ENCODE measurements around the gene DEPDC7. TPM values are rescaled to one million over a fixed set of nuclear protein-coding genes. Genes with fewer than 3 reads are reported as not detected.
"Not testable (repeated sequence)": the region's sequence is repeated elsewhere in the genome, so short reads cannot be mapped to it uniquely, and the experiment has no call there.

Gene DEPDC7
- polyA plus RNA-seq, 2 of the 4 experiments (the other 2 are of a cell fraction) = 15.3 to 16.6 TPM

DNA sequence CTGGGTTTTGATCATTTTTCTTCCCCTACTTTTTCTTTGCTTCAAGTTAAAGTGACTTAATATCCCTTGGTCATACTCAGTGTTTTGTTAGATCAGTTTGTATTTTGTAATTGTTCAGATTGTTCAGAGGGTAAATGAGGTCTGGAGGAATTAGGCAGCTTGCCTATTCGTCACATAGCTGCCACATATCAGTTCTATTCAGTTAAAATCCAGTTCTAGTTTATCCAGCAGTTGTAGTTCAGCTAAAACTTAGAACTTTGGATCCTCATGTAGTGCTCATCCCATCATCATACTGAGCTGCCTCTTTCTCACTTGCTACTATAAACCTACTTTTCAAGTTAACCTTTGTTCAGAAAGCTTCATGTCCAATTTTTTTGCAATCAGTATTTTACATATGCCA is 47.1 kb upstream of the DEPDC7 start:
- WGBS (ENCODE audit: missing lambda C conversion rate) = 96% methylated on average over 1 of the region's 1 CpG
- Histone ChIP-seq H3K4me2 (no peak overlapping the region), H3K4me3 (no peak overlapping the region), H3K4me1 (no peaks in the 10 kb centered on the region), H3K27ac (no peak overlapping the region), H3K9me3 (no peaks in the 10 kb centered on the region)
- POLR2A ChIA-PET = no interaction called here
- no peak for FAIRE-seq
- no peak for ATAC-seq
- TF ChIP-seq ZC3H11A (IDR thresholded peaks at IDR 0.05) (no peak), CBX8 (IDR thresholded peaks at IDR 0.05) (no peak), JUNB (IDR thresholded peaks at IDR 0.05) (no peak)
- TF ChIP-seq, protein P1, sequence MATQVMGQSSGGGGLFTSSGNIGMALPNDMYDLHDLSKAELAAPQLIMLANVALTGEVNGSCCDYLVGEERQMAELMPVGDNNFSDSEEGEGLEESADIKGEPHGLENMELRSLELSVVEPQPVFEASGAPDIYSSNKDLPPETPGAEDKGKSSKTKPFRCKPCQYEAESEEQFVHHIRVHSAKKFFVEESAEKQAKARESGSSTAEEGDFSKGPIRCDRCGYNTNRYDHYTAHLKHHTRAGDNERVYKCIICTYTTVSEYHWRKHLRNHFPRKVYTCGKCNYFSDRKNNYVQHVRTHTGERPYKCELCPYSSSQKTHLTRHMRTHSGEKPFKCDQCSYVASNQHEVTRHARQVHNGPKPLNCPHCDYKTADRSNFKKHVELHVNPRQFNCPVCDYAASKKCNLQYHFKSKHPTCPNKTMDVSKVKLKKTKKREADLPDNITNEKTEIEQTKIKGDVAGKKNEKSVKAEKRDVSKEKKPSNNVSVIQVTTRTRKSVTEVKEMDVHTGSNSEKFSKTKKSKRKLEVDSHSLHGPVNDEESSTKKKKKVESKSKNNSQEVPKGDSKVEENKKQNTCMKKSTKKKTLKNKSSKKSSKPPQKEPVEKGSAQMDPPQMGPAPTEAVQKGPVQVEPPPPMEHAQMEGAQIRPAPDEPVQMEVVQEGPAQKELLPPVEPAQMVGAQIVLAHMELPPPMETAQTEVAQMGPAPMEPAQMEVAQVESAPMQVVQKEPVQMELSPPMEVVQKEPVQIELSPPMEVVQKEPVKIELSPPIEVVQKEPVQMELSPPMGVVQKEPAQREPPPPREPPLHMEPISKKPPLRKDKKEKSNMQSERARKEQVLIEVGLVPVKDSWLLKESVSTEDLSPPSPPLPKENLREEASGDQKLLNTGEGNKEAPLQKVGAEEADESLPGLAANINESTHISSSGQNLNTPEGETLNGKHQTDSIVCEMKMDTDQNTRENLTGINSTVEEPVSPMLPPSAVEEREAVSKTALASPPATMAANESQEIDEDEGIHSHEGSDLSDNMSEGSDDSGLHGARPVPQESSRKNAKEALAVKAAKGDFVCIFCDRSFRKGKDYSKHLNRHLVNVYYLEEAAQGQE (IDR thresholded peaks at IDR 0.05) = no peak
- TF ChIP-seq, protein P2, sequence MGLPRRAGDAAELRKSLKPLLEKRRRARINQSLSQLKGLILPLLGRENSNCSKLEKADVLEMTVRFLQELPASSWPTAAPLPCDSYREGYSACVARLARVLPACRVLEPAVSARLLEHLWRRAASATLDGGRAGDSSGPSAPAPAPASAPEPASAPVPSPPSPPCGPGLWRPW (IDR thresholded peaks at IDR 0.05) = no peak
- CTCF ChIA-PET = interaction anchor here (1.1 to 9.9 kb wide), 4 partner anchors 13 to 97 kb away, joined by 3 to 79 read pairs (median 5); no protein-coding TSS in a partner anchor
- no peak for DNase-seq (ENCODE audit: low read depth in 1 of 2, low spot score in 1 of 2)

GRCh38 chr11:32972233-32972632 is 43.4 kb upstream of the DEPDC7 start:
- WGBS (ENCODE audit: missing lambda C conversion rate) = 92% methylated on average over 3 of the region's 3 CpGs

DNA sequence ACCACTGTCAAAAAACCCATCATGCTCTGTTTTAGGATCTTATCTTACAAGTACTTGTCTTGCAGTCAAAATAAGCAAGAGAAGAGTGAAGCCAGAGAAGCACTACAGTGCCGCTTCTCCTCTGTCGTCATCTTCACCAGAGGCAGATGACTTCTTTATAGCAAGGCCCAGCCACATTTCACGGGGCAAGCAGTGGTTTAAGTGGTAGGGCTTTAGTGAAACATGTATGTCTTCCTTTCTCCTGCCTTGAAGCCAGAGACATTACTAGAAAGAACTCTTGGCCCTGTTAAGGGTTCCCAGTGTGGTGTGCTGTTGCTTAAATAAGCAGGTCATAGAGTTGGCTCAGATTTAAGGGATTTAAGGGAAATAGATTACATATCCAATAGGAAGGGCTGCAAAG is 42.9 kb upstream of the DEPDC7 start:
- 93% methylated on average over 3 of the region's 3 CpGs for WGBS (ENCODE audit: missing lambda C conversion rate)
- DNase-seq (ENCODE audit: low read depth in 1 of 2, low spot score in 1 of 2) (no peak), ATAC-seq (no peak), FAIRE-seq (no peak)
- Histone ChIP-seq H3K9me3 (no peaks in the 10 kb centered on the region), H3K4me3 (no peak overlapping the region), H3K27ac (no peak overlapping the region), H3K4me1 (peaks cover 7% of the 10 kb centered on the region; the same call in 2 of the 3 replicates), H3K4me2 (no peak overlapping the region)
- POLR2A ChIA-PET = no interaction called here
- CTCF ChIA-PET = no interaction called here
- TF ChIP-seq RFX5 (IDR thresholded peaks at IDR 0.05) (no peak), HOXB13 (CRISPR knock-in tag; IDR thresholded peaks at IDR 0.05; ENCODE audit: low read depth) (no peak), EP300 (IDR thresholded peaks at IDR 0.05) (no peak), KDM5A (IDR thresholded peaks at IDR 0.05) (no peak), NR3C1 (IDR thresholded peaks at IDR 0.05) (no peak), POLR2AphosphoS2 (conservative IDR thresholded peaks at IDR 0.05; ENCODE audit: low read length) (no peak), MAZ (IDR thresholded peaks at IDR 0.05; ENCODE audit: borderline replicate concordance, low read depth, low read length) (no peak), JUN (IDR thresholded peaks at IDR 0.05) (no peak), POLR2A (IDR thresholded peaks at IDR 0.05; ENCODE audit: low read length) (no peak), TFCP2L1 (CRISPR knock-in tag; IDR thresholded peaks at IDR 0.05) (no peak), HDAC2 (IDR thresholded peaks at IDR 0.05) (no peak), RAD21 (conservative IDR thresholded peaks at IDR 0.05 in 1 of 2, IDR thresholded peaks at IDR 0.05 in 1 of 2) (no peak), MYC (IDR thresholded peaks at IDR 0.05; ENCODE audit: borderline replicate concordance, low read length) (no peak), SMC3 (IDR thresholded peaks at IDR 0.05) (no peak), EHF (CRISPR knock-in tag; IDR thresholded peaks at IDR 0.05) (no peak), HEYL (CRISPR knock-in tag; IDR thresholded peaks at IDR 0.05) (no peak)
- TF ChIP-seq, protein P3, sequence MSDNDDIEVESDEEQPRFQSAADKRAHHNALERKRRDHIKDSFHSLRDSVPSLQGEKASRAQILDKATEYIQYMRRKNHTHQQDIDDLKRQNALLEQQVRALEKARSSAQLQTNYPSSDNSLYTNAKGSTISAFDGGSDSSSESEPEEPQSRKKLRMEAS (IDR thresholded peaks at IDR 0.05) = no peak
- TF ChIP-seq, protein P4, sequence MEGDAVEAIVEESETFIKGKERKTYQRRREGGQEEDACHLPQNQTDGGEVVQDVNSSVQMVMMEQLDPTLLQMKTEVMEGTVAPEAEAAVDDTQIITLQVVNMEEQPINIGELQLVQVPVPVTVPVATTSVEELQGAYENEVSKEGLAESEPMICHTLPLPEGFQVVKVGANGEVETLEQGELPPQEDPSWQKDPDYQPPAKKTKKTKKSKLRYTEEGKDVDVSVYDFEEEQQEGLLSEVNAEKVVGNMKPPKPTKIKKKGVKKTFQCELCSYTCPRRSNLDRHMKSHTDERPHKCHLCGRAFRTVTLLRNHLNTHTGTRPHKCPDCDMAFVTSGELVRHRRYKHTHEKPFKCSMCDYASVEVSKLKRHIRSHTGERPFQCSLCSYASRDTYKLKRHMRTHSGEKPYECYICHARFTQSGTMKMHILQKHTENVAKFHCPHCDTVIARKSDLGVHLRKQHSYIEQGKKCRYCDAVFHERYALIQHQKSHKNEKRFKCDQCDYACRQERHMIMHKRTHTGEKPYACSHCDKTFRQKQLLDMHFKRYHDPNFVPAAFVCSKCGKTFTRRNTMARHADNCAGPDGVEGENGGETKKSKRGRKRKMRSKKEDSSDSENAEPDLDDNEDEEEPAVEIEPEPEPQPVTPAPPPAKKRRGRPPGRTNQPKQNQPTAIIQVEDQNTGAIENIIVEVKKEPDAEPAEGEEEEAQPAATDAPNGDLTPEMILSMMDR (IDR thresholded peaks at IDR 0.05) = no peak
- TF ChIP-seq, protein P5, sequence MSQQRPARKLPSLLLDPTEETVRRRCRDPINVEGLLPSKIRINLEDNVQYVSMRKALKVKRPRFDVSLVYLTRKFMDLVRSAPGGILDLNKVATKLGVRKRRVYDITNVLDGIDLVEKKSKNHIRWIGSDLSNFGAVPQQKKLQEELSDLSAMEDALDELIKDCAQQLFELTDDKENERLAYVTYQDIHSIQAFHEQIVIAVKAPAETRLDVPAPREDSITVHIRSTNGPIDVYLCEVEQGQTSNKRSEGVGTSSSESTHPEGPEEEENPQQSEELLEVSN (IDR thresholded peaks at IDR 0.05; ENCODE audit: borderline replicate concordance, low read depth) = no peak

More at GRCh38 chr11:32972233-32972632, 43.4 kb upstream of the DEPDC7 start:
- H3K4me2 ChIP-seq; ATAC-seq; DNase-seq (ENCODE audit: low read depth in 1 of 2, low spot score in 1 of 2); H3K4me1 ChIP-seq; H3K9me3 ChIP-seq; FAIRE-seq; H3K4me3 ChIP-seq; POLR2A ChIA-PET; H3K27ac ChIP-seq: not testable (repeated sequence)
- peak; percentile 97 for TF ChIP-seq ZC3H11A (IDR thresholded peaks at IDR 0.05)
- CTCF ChIA-PET = interaction anchor here (1.3 kb wide), 1 partner anchor 80 kb away, joined by 3 read pairs; the partner anchor contains the start of gene QSER1
